HG02981 (cell line): ENCODE data around the gene ABHD16B.
A peak's percentile ranks its signal among the peaks of the same experiment; 100 is the strongest.
"Not testable (repeated sequence)": the region's sequence is repeated elsewhere in the genome, so short reads cannot be mapped to it uniquely, and the experiment has no call there.

Experiments used
- ATAC-seq: cut with Tn5 transposase; IDR thresholded peaks from one replicate; pipeline ENCODE4 v1.9.1; 2021; ENCODE audit warnings: mild to moderate bottlenecking, moderate library complexity; ENCODE audit not compliant: unreplicated experiment

ABHD16B gene

DNA sequence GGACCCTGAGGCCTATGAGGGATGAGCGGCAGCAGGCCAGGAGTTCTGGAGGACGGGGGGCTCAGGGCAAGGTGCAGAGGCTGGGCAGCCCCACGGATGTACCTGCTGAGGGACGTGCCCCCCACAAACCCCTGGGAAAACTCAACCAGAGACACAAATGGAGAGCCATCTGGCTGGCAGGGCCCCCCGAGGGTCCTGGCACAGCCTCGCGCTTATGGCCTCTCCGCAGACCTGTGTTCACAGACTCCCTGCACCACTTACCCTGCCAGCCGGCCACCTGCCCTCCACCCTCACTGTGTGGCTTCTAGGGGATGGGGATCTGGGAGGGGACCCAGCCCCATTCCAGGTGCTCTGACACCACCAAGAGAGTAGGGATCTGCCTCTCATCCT is 26.8 kb upstream of the ABHD16B start:
- no peak for ATAC-seq

GRCh38 chr20:63835021-63835858 is 26.1 kb upstream of the ABHD16B start:
- no peak for ATAC-seq

- no peak for ATAC-seq
Observed at GRCh38 chr20:63836458-63837344, 24.6 kb upstream of the ABHD16B start.

DNA sequence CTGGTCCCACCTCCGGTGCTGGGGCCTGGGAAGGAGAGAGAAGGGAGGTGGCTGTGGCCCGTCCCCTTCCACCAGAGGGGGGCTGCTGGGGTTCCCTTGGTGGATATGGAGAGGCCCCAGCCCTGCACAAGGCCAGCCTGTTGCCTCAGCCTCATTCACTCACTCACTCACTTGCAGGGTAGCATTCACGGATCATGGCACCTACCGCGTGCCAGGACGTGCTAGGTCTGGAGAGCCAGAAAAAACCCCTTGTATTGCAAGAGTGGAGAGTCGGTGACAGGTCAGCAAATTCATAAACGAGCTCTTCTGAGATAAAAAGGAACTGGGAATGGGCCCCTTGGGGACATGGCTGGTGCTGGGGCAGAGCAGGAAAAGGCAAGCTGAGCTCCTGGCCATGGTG is 23.8 kb upstream of the ABHD16B start:
- ATAC-seq, result no peak

- no peak for ATAC-seq
Observed at GRCh38 chr20:63839620-63840019, 21.7 kb upstream of the ABHD16B start.

- no peak for ATAC-seq
Observed at GRCh38 chr20:63840405-63840828, 20.9 kb upstream of the ABHD16B start.

- no peak for ATAC-seq
Observed at GRCh38 chr20:63842258-63842657, 19.0 kb upstream of the ABHD16B start.

GRCh38 chr20:63843222-63843621 is 18.1 kb upstream of the ABHD16B start:
- no peak for ATAC-seq

DNA sequence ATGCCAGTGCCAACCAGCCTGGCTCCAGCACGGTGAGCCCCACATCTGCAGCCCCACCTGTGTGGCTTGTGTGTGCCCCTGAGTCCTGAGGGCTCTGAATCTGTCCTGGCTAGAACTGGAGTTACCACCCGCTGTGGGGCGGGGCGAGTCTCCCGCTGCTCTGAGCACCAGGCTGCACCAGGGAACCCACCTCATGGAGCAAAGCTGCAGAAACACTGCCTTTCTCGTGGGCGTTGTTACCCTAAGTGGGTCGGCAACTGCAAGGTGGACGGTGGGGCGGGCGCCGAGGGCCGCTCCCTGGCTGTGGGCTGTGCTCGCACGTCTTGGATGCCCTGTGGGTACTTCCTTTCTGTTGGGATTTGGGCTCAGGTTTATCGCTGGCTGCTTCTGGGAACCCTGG is 17.5 kb upstream of the ABHD16B start:
- ATAC-seq, result no peak

GRCh38 chr20:63844511-63844991 is 16.7 kb upstream of the ABHD16B start:
- no peak for ATAC-seq

GRCh38 chr20:63846128-63846771 is 15.0 kb upstream of the ABHD16B start:
- no peak for ATAC-seq

GRCh38 chr20:63846888-63847236 is 14.4 kb upstream of the ABHD16B start:
- ATAC-seq, result no peak

GRCh38 chr20:63847237-63848002 is 13.9 kb upstream of the ABHD16B start:
- no peak for ATAC-seq

- no peak for ATAC-seq
Observed at GRCh38 chr20:63848003-63848911, 13.0 kb upstream of the ABHD16B start.

DNA sequence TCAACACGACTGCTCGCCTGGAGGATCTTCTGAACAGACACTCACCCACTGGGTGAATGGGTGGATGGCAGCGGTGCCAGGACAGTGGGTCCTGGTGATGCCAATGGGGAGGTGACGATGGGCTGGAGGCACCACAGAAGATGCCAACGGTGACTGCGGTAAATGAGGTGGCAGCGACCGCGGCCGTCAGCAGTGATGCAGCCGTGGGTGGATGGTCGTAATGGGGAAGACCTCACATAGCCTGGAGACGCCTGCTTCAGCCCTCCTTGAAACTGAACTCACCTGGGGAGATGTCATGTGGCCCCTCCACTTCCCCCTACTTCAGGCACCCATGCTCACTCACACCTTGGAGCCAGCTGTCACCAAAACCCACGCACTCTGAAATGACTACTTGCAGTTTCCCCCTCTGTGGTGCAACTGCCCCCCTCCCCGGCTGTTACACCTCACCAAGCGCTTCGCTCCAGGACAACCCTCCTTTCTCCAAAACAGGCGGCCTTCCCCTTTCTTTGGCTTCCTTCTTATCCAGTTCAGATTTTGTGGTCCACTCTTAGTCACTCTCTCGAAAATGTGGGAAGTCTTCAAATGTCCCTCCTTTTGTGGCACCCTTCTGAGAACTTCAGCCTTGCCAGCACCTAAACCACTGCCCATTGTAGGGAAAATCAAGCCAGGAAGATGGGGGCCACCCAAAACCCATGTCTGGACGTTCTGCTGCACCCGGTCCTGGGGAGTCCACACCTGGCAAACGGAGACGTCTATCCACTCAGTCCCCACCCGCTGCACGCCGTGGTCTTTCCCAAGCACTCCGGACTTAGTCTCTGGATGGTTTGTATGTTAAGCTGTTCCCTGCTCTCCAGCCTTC is 10.4 kb upstream of the ABHD16B start:
- peak; percentile 74 for ATAC-seq

DNA sequence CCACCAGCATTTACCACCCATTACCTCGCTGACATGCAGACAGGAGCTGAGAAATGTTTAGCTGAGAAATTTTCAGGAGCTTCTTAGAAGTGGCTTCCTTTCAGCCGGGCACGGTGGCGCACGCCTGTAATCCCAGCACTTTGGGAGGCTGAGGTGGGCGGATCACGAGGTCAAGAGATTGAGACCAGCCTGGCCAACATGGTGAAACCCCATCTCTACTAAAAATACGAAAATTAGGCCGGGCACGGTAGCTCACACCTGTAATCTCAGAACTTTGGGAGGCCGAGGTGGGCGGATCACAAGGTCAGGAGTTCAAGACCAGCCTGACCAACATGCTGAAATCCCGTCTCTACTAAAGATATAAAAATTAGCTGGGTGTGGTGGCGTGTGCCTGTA is 9.8 kb upstream of the ABHD16B start:
- not testable (repeated sequence) for ATAC-seq

DNA sequence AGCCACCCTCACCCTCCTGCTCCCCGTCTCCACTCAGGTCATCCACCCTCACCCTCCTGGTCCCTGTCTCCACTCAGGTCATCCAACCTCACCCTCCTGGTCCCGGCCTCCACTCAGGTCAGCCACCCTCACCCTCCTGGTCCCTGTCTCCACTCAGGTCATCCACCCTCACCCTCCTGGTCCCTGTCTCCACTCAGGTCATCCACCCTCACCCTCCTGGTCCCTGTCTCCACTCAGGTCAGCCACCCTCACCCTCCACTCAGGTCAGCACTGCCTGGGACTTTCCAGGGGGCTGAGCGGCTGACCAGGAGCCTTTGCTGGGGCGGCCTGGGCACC is 7.6 kb upstream of the ABHD16B start:
- ATAC-seq, result not testable (repeated sequence)

DNA sequence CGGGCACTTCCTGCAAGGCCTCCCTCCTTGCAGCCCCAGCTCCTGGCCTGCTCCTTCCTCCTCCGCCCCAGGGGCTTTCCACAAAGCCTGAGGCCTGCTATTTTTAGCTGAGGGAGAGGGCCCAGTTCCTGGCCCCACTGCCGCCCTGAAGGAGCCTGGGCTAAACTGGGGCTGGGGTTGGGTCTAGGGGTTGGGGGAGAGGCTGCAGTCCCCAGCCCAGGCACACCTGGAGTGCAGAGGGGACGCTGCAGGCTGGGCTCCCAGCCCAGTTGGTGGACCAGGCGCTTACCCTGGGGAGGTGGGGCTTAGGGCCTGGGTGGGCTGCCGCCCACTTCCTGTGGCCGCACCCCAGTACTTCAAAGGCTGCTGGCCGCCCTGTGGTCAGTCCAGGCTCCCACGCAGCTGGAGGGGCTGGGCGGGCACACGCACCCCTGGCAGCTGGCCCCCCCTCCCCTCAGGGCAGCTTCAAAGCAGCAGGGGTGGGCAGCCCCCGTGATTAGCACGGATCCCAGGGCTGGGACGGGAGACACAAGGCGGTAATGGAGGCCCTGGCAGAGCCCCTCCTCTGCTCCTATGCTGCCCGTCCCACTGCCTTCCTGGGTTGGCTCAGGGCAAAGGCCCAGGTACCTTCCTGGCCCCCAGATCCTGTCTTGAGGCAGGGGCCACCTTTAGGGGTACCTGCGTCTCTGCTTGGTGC is 7.1 kb upstream of the ABHD16B start:
- no peak for ATAC-seq
